Colon (tissue), 2 donors: Measurements from ENCODE around the gene XXYLT1.

Source experiments
- FAIRE-seq: peaks from 2 replicates; lab custom pipeline; 2012; peaks lifted over from hg19 to GRCh38; lab: Jason Lieb, UNC
- donor health status: control.
- donor health status: control.

Gene XXYLT1

DNA sequence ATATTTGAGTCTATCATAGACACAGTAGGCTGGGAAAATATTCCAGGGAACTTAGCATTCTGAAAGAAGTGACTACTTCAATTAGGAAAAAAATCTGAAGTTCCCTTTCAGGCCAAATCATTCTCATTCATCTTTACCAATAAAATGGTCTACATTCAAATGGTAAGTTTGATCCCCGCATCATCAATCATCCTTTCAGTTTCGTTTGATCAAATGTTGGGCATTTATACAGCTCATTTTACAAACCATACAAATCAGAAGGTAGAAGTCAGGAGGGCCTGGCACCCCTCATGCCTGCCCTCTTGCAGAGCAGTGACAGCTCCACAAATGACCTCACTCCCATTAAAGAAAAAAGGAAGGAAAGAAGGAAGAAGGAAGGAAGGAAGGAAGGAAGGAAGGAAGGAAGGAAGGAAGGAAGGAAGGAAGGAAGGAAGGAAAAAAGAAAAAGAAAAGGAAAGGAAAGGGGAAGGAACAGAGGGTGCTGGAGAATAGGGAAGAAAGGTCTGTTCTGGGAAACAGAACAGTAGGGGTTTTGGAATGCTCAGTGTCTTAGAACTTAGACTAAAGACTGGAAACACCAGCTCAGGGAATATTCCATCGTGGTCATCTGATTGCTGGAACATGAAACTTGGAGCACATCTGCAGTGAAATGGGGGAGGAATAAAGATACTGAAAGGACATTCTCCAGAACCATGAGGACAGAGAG is 86.1 kb downstream of the XXYLT1 start:
- FAIRE-seq, result no peak

DNA sequence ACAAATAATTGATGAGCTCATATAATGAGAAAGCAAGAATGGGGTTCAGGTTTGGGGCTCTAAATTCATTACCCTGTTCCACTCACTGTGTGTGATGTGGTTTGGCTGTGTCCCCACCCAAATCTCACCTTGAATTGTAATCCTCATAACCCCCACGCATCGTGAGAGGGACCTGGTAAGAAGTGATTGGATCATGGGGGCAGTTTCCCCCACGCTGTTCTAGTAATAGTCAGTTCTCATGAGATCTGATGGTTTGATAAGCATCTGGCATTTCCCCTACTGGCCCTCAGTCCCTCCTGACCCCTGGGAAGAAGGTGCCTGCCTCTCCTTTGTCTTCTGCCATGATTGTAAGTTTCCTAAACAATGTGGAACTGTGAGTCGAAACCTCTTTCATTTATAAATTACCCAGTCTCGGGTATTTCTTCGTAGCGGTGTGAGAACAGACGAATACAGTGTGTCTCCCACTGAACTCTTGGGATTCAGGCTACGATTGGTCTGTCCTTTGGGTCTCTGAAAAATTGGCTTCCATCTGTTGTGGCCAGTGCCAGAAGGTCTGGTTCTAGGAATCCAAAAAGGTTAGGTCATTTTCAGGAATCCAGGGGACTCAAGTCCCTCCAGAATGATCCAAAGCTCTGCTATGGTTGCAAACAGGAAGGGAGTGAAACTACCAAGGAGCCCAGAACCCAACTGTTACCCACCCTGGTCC is 87.7 kb downstream of the XXYLT1 start:
- FAIRE-seq, result no peak

DNA sequence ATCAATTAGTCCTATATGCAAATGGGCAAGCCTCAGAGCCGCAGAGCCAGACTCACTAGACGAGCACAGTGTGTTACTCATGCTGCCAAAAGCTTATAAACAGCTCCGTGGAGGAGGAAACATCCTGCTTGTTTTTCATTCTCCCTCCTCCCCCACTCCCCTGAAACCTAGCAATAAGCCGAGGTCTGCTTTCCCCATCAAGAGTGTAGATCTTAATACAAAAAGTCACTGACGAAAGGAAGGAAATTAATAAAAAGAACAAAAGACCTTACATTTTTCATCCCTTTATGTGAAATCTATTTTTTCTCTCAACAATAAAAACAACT is 88.5 kb downstream of the XXYLT1 start:
- no peak for FAIRE-seq

DNA sequence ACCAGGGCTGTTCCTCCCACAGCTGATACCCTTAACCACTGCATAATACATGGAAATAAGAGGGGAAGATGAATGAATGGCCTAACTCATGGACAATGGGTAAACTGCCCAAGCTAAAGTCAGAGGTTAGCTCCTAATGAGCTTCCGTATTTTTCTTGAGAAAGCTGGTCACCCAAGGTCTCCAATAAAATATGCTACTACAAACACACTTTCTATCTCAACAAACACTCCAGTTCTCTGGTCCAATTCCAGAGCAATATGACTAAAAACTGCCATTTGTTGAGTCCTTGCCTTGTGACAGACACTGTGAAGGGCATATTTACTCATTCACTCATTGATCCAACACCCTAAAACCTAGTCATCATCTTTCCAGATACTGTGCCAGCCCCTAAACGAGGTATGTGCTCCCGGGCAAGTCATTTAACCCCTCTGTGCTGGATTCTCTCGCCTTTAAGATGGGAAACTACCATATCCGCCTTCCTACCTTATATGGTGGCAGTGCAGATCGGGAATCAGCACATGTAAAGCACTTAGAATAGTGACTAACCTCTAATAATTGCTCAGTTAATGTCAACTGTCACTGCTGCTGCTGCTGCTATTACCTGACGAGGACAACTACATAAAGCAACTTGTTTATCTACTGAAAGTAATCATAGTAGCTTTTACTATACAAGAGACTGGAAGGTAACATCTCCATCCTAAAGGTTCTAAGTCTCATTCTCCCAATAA is 89.1 kb downstream of the XXYLT1 start:
- no peak for FAIRE-seq

DNA sequence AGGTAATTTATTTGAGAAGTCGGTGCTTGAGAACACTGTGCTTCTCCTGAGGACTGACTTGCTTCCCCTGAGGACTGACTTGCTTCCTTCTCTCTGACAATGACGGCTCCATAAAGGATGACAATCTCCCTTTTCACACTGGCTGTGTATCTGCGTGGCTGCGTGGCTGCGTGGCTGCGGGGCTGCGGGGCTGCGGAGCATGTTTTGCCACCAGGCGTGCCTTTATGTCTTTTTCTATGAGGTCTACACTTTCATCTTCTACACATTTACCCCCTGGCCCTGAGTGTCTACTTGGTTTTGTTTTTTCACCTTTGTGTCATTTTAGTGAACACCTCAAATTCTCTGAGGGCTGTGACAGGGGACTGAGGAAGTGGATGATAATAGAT is 89.9 kb downstream of the XXYLT1 start:
- no peak for FAIRE-seq

DNA sequence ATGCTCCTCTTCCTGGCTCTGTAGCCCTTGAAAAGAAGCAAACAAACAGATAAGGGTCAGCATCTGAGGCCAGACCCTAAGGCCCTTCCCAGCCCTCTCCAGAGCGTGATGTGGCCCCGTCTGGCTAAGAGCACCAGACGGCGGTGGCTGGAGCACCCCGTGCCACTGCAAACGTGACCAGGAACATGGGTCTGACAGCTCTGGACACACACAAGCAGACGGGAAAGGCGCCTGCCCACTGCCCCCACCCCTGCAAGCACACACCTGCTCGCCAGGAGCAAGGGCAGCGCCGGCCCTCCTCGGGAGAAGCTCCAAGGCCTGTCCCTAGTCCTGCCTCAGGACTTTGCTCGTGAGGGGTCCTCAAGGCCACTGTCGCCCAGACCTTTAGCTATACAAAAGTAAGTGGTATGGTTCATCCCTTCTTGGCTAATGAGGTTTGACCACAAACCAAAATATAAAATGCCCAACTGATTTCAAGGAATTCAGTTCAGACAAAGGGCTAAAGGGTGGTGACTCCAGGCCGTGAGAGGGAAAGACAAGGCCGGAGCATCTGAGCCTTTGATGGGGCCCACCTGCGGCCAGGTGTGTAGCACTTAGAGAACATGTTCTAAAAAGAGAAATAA is 90.4 kb downstream of the XXYLT1 start:
- FAIRE-seq, result no peak

DNA sequence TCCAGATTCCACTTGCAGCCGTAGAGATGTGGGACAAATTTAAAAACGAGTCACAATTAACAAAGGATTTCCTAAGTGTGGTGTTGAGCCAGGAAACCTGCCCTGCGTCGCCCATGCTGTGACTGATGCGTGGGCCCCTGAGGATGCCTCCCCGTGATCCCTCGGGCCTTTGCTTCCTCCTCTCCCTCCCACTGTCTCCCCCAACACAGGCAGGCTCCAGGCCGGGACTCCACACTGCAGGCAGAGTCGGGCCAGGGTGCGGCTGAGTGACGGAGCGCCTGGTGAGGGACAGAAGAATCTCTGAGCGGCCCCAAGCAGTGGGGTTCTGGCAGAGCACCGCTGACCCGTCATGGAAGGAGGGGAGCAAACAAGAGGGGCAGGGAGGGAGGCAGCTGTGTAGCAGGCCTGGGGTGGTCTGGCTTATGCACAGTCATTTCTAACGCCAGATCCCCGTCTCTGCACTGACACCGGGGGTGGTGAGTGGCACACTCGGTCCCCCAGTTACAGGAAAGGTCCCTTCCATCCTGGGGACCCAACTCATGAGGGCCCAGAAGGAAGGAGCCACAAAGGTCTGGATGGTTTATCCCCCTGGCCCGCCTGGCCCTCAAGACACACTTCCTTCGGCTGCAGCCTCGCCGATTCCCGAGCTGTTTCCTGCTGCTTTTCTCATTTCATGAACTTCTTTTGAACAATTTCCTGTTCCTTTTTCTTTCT is 91.0 kb downstream of the XXYLT1 start:
- no peak for FAIRE-seq

DNA sequence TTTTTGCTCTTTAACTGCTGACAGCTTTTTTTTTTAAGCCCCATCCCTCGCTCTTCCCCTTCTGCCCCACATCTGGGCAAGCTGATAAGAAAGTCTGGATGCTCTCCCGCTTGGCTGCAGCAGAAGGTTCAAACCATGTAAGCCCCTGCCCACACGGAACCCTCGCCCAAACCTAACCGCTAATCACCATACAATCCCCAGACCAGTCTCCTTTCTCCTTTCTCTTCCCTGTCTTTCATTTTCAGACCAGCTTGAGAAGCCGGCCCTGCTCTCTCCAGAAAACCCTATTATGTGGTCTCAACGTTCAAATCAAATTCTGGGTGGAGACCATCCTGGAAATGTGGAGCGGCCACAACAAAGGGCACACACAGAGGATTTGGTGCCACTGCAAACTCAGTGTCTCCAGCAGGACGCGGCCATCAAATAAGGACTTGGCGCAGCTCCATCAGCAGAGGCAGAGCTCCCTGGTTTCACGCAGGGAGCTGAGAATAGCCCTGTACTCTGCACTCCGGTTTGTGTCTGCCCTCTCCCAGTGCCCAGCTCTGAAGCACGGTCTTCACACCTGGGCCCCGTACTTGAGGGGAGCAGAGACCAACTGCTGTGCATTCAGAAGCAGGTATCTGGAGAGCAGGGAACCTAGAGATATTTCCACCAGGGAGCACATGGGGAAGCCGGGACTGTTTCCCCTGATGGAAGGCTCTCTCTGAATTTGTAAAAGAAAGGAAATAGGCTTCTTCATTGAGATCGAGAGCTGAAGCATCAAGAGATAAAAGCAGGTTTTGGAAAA is 92.6 kb downstream of the XXYLT1 start:
- no peak for FAIRE-seq

DNA sequence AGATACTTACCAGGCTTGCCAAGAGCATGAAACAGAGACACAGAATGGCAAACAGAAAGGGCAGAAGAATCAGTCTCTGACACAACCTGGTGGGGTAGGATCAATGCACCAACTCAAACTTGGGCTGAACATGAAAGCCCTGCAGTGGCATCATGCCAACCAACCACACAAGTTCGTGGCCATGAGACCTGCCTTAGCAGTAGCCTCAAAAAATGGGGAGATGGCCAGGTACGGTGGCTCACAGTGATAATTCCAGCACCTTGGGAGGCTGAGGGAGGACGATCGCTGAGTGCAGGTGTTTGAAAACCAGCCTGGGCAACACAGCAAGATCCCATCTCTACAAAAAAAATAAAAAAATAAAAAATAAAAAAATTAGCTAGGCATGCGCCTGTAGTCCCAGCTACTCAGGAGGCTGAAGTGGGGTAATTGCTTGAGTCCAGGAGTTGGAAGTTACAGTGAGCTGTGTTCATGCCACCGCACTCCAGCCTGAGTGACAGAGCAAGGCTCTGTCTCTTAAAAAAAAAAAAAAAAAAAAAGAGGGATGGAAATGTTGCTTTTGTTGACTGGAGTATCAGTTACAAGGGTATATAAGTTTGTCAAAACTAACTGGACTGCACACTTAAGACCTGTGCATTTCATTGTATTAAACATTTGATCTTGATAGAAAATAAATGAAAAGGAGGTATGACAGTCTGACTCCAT is 93.4 kb downstream of the XXYLT1 start:
- FAIRE-seq, result no peak

DNA sequence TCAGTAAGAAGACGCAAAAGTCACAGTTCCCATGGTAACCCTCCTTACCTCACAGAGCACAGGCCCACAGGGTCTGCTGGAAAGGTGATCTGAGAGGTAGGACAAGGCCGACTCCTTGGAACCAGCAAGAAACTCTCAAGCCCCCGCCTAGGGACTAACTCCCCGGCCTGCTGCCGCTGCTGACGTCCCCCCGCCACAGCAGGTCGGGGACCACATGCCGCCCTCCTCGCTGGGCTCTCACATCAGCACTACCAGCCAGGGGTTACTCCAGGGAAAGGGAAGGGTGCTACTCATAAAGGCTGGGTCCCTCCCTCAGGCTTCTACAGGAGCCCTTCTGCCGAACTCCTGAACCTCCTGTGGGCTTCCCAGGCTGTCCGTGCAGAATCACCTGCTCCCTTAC is 94.2 kb downstream of the XXYLT1 start:
- no peak for FAIRE-seq

DNA sequence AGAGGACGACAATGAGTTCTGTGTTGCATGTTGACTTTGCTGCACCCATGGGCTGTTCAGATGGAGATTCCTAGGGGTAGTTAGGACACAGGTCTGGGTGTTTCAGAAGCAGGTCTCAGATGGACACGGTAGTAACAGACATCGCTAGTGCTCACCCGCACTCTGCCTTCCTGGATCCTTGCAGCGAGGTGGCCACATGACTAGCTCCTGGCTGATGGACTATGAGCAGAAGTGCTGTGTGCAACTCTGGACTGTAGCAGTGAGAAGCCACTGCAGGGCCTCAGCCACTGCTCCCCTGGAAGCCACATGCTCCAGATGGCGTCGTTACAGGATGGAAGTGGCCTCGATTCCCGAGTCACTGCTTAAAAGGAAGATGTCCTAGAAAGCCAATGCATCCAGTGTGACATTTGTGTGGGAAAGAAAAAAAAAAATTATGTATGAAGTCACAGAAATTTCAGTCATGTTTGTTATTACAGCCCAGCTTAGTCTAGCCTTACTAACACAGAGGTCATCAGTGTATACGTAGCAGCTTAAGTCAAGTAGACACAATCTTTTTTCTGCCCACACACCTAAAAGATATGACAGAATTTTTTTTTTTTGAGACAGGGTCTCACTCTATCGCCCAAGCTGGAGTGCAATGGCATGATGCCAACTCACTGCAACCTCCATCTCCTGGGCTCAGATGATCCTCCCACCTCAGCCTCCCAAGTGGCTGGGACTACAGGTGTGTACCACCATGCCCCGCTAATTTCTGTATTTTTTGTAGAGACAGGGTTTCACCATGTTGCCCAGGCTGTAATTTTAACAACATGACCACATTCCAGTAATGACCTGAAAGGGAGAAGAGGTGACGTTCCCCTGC is 95.3 kb downstream of the XXYLT1 start:
- FAIRE-seq, result no peak

DNA sequence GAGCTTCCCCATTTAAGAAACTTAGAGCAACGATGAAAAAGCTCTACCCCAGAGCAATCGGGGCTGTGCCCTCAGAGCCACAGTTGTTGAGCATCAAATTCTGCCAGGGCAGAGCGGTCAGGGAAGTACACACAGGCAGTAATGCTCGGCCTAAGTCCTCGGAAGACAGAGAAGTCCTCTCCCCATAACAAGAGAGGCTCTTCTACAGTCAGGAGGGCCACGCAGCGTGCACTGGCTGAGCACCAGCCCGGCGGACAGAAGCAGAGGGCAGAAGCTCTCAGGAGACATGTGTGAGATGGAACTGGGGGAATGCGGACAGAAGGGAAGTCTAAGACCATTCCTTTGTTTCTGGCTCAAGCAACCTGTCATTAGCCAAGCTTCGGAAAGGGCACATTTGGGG is 95.9 kb downstream of the XXYLT1 start:
- FAIRE-seq, result no peak

DNA sequence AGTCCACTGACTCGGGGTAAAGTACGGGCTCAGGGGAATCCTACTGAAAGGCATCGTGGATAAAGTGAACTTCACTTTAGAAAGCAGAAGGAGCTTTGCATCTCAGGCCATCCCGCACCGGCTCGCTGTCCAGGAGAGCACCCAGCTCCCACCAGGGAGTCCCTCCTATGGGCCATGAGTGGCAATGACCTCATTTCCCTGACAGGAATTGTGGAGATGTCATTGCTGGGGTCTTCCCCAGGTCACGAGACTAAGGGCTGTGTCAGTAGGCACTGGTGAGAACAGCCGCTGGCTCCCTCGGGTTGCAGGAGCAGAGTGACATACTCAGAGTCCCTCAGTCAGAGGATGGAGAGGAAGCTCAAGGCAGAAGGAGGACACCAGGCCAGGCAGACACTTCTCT is 97.3 kb downstream of the XXYLT1 start:
- no peak for FAIRE-seq

DNA sequence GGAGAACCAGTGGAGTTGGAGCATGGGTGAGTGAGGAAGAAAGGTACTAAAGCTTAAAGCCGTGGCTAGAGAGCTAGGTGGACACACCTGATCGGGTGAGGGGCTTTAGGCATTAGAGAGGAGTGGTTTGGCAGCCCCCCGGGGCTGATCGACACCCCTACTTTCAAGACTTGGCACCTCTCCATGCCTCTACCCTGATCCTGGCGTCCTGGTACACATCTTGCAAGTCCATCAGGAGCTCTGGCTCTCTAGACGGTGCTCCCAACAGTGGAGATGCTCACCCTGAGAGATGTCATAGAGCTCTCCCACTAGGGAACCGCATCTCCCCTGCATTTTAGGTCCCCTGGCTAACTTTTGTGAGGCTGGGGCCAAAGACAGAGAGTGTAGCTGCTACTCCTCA is 98.1 kb downstream of the XXYLT1 start:
- no peak for FAIRE-seq

DNA sequence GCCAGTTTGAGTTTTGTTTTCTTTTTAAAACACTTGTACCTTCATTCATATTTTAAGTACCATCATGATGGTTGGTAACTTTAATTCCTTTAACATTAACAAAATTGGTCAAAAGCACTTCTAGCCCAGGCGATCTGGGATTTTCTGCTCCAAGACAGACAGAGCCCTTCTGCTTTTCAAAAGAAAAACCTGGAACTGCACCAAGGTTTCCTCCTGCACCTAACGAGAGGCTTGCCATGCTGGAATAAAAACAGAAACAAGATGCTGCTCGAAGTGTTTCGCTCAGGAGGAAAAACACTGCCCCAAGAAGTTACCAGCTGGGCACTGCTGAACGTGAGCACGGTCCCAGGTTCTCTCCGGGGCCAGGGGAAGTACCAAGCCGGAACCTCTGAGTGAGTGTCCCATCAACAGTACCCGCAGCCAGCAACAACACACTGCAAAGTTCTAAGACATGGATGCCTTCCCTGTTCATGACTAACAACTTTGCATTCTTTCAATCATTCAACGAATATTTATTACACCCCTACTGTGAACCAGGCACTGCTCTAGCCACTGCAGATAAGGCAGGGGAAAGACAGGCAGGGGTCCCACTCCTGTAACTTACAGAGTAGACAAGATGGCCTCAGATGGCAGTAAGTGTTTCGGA is 98.8 kb downstream of the XXYLT1 start:
- no peak for FAIRE-seq

DNA sequence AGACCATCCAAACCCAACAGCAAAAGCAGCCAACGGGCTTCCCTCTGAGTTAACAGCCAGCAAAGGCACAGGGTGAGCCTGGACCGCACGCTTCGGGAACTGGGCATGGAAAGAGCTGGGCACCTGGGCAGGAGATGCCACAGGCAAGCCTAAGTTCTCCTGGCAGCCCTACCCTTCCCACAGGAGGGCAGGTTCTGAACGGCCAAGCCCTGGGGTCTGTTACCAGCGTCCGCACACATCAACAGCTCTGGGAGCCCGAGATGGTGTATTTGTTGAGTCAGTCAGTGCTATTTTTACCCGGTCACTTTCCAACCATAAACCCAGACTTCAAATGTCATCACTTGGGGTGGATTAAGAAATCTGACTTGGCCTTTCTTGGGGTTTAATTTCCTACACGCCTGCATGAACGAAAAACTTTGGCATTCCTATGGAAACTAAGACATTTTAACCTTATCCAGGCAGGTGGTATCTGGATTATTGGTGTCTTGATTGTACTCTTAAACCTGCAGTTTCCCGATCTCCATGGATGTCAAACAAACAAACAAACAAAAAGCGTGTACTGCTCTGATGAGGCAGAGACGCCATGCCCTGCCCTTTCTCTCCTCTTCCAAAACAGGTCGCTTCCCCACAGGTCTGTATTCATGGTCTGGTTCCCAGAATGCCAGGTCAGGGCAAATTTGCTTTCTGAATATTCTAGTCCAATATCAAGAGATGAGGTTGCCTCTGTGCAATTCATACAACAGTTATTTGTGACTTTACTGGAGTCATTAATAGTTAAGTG is 99.7 kb downstream of the XXYLT1 start:
- no peak for FAIRE-seq

DNA sequence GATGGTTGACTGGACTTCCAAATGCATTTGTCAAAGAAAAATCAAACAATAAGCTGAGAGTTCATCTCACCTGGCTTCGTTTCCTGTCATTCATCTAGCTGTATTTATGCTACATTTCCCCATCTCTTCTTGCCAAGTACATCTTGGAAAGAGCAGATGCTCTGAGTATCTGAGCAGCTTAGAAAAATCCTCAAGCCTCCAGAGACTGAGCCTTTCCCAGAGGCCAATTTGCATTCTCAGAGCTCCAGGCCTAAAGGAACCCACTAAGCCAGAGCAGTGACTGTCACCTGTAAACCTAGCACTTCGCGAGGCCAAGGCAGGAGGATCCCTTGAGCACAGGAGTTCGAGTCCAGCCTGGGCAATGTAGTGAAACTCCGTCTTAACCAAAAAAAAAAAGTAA is 100.5 kb downstream of the XXYLT1 start:
- FAIRE-seq, result no peak

DNA sequence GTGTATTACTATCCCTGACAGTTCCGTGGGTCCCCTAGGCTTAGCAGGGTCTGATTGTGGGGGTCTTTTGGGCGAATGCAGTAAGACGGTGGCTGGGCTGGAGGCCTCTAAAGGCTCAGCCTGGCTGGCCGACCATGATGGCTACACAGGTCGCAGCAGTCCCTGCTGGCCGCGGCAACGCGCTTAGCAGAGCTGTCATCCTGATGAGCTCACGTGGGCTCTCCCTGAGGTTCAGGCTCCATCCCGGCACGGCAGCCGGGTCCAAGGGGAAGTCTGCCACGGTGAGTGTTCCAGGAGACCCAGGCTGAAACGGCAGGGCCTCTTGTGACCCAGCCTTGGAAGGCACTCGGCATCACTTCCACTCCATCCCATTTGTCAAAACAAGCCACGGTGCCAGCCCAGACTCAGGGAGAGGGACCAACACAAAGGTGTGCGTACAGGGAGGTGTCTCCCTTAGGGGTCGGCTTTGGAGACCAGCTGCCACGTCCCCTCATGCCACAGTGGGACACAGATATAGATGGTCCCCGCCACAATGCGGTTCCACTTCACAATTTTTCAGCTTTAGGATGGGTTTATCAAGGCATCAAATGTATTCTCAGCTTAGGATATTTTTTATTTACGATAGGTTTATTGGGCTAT is 101.8 kb downstream of the XXYLT1 start:
- no peak for FAIRE-seq
